Fibroblast of lung (primary cell): ENCODE data around the gene GRIK1.

ENCODE experiments used
- CTCF ChIP-seq, 2 donors: IDR thresholded peaks in 1 of 2; conservative IDR thresholded peaks in 1 of 2; 1 replicate in 1 of 2; 2 replicates in 1 of 2; pipeline ENCODE4 v1.5.1; 2011 to 2012; ENCODE audit warnings: low read length in 2 of 2, control low read depth in 1 of 2, inconsistent platforms in 1 of 2, low read depth in 1 of 2, mild to moderate bottlenecking in 1 of 2
- EZH2 ChIP-seq: IDR thresholded peaks from 2 replicates; pipeline ENCODE4 v1.5.1; 2012; ENCODE audit warnings: low read length, control low read depth, mild to moderate bottlenecking; ENCODE audit errors: missing control alignments

- no peak for TF ChIP-seq CTCF (conservative IDR thresholded peaks at IDR 0.05 in 1 of 2, IDR thresholded peaks at IDR 0.05 in 1 of 2; ENCODE audit: low read depth in 1 of 2, low read length in 2 of 2)
- no peak for TF ChIP-seq EZH2
Measured at GRCh38 chr21:29817450-29817849, 122.3 kb downstream of the GRIK1 start.
